Endothelial cell of umbilical vein (primary cell): Measurements from ENCODE around the gene SEPTIN3. TPM values are rescaled to one million over a fixed set of nuclear protein-coding genes. Genes with fewer than 3 reads are reported as not detected.
"Not testable (repeated sequence)": the region's sequence is repeated elsewhere in the genome, so short reads cannot be mapped to it uniquely, and the experiment has no call there.

Source experiments
- BruUV-seq: library from RNA; stranded (reverse); fragments of 400-500 nt; replicated peaks from 2 replicates; lab custom pipeline; 2021; lab: Mats Ljungman, UMichigan
- CTCF ChIA-PET: fragments of 300-600, 350-600 bp; sonication (Branson Sonifier 250); formaldehyde crosslinking; loops from one replicate; lab custom pipeline; 2021; ENCODE audit warnings: antibody characterized with exemption, inconsistent platforms; lab: Charles Lee
- POLR2A ChIA-PET: fragments of 300-600, 350-600 bp; sonication (Branson Sonifier 250); formaldehyde crosslinking; loops from one replicate; lab custom pipeline; 2021; ENCODE audit warnings: antibody characterized with exemption, inconsistent platforms; lab: Charles Lee
- DNase-seq: peaks from one replicate; pipeline ENCODE4 v3.0.0-alpha.2; 2011; ENCODE audit warnings: low read depth, low spot score
- FAIRE-seq: peaks from 2 replicates; lab custom pipeline; 2011; peaks lifted over from hg19 to GRCh38; lab: Jason Lieb, UNC
- H2AFZ ChIP-seq: 2 replicates; pipeline ENCODE4 v1.6.0; 2012; ENCODE audit warnings: low read depth, low read length, control low read depth, inconsistent platforms
- H3K27ac ChIP-seq: 2 replicates; pipeline ENCODE4 v1.5.1; 2011; ENCODE audit warnings: low read depth, mild to moderate bottlenecking, control low read depth, low read length, moderate library complexity; ENCODE audit not compliant: insufficient read depth
- H3K27me3 ChIP-seq, 2 experiments: 2 replicates each; pipeline versions ENCODE4 v1.6.0 to v1.6.1; 2011; ENCODE audit warnings: low read length in 2 of 2, mixed read lengths in 1 of 2; ENCODE audit not compliant: control insufficient read depth in 2 of 2, insufficient read depth in 2 of 2
- H3K36me3 ChIP-seq, 2 experiments: 2 replicates in 1 of 2; 3 replicates in 1 of 2; pipeline ENCODE4 v1.5.1; 2011; ENCODE audit warnings: low read length in 2 of 2, mild to moderate bottlenecking in 1 of 2, moderate library complexity in 1 of 2; ENCODE audit not compliant: control insufficient read depth in 2 of 2, insufficient read depth in 2 of 2; ENCODE audit errors: extremely low read depth in 1 of 2
- H3K4me1 ChIP-seq: 3 replicates; pipeline ENCODE4 v1.5.1; 2011; ENCODE audit warnings: mild to moderate bottlenecking, low read length; ENCODE audit not compliant: control insufficient read depth, insufficient read depth; ENCODE audit errors: extremely low read depth
- H3K4me2 ChIP-seq: 2 replicates; pipeline ENCODE4 v1.6.1; 2011; ENCODE audit warnings: low read length, control low read depth, mixed read lengths; ENCODE audit not compliant: insufficient read depth
- H3K4me3 ChIP-seq, 3 experiments: fragments of 200-600 bp in 1 of 3; sonication (generic), shearing (Covaris generic) in 1 of 3; replicated peaks in 1 of 3; 2 replicates each; pipeline ENCODE4 v1.5.1; 2011 to 2016; ENCODE audit warnings: control low read depth in 3 of 3, low read length in 3 of 3, mild to moderate bottlenecking in 2 of 3, inconsistent platforms in 1 of 3, low read depth in 1 of 3, moderate library complexity in 1 of 3; ENCODE audit not compliant: insufficient read depth in 1 of 3
- H3K79me2 ChIP-seq: 2 replicates; pipeline ENCODE4 v1.6.0; 2012; ENCODE audit warnings: low read length, inconsistent platforms; ENCODE audit not compliant: control insufficient read depth, insufficient read depth
- H3K9ac ChIP-seq: replicated peaks from 2 replicates; pipeline ENCODE3; 2011; ENCODE audit warnings: low read length, control low read depth; ENCODE audit not compliant: insufficient read depth; ENCODE audit errors: extremely low read depth
- H3K9me1 ChIP-seq: replicated peaks from 3 replicates; pipeline ENCODE4 v1.6.0; 2011; ENCODE audit warnings: mild to moderate bottlenecking, low read length; ENCODE audit not compliant: control insufficient read depth, insufficient read depth; ENCODE audit errors: extremely low read depth
- H3K9me3 ChIP-seq: replicated peaks from 2 replicates; pipeline ENCODE4 v1.5.1; 2012; ENCODE audit warnings: low read length, inconsistent platforms; ENCODE audit not compliant: control insufficient read depth, insufficient read depth
- H4K20me1 ChIP-seq: replicated peaks from 2 replicates; pipeline ENCODE3; 2011; ENCODE audit warnings: mild to moderate bottlenecking, low read length; ENCODE audit not compliant: control insufficient read depth, insufficient read depth; ENCODE audit errors: extremely low read depth
- CTCF ChIP-seq, 2 donors: IDR thresholded peaks; 1 replicate in 1 of 2; 2 replicates in 1 of 2; pipeline ENCODE4 v1.5.1; 2011; ENCODE audit warnings: low read length in 2 of 2, mild to moderate bottlenecking in 2 of 2, moderate library complexity in 2 of 2, control low read depth in 1 of 2, inconsistent platforms in 1 of 2, low read depth in 1 of 2; ENCODE audit not compliant: insufficient read depth in 1 of 2; ENCODE audit errors: extremely low read depth in 1 of 2
- EZH2 ChIP-seq: IDR thresholded peaks from 2 replicates; pipeline ENCODE4 v1.6.1; 2012; ENCODE audit warnings: borderline replicate concordance, low read depth, mild to moderate bottlenecking, moderate library complexity, low read length, inconsistent platforms; ENCODE audit not compliant: severe bottlenecking
- FOS ChIP-seq: IDR thresholded peaks from 2 replicates; pipeline ENCODE4 v1.6.1; 2011; ENCODE audit warnings: mild to moderate bottlenecking, low read length, moderate library complexity, borderline replicate concordance; ENCODE audit not compliant: insufficient read depth
- GATA2 ChIP-seq: IDR thresholded peaks from 2 replicates; pipeline ENCODE4 v1.7.0; 2011; ENCODE audit warnings: low read depth, mild to moderate bottlenecking, moderate library complexity, mixed read lengths, low read length; ENCODE audit not compliant: insufficient read length, insufficient read depth
- JUN ChIP-seq: IDR thresholded peaks from 2 replicates; pipeline ENCODE4 v1.6.1; 2011; ENCODE audit warnings: borderline replicate concordance, low read depth; ENCODE audit not compliant: insufficient read length, insufficient read depth
- MAX ChIP-seq: IDR thresholded peaks from 2 replicates; pipeline ENCODE4 v1.6.1; 2011; ENCODE audit not compliant: insufficient read depth, insufficient read length
- MYC ChIP-seq: IDR thresholded peaks from one replicate; pipeline ENCODE4 v1.6.1; 2011; ENCODE audit warnings: mild to moderate bottlenecking, low read depth, low read length
- POLR2A ChIP-seq: IDR thresholded peaks from 2 replicates; pipeline ENCODE4 v1.6.1; 2012; ENCODE audit warnings: low read depth, mild to moderate bottlenecking, control low read depth, low read length
- POLR2AphosphoS5 ChIP-seq: IDR thresholded peaks from 2 replicates; pipeline ENCODE4 v1.6.1; 2012; ENCODE audit warnings: low read depth, mild to moderate bottlenecking, control low read depth, low read length, moderate library complexity; ENCODE audit not compliant: insufficient read depth
- dilution Hi-C: fragments of 300-500 bp; cut with MboI; formaldehyde crosslinking; loops from one replicate; pipeline ENCODE4 v1.15.0; 2019; ENCODE audit warnings: low sequenced_read_pairs; ENCODE audit not compliant: extremely low pct_ligation_motif_present
- intact Hi-C: fragments of 100-400 bp; cut with micrococcal nuclease; formaldehyde crosslinking; loops from one replicate; pipeline ENCODE4 v1.10.0; 2022
- polyA plus RNA-seq, 4 experiments: library from polyadenylated mRNA; depleted of rRNA in 3 of 4; stranded (reverse) in 3 of 4; unstranded in 1 of 4; fragments of >200 nt; gene quantifications; 2 replicates each; pipeline versions ENCODE4 v1.2.1 to v1.2.3, GENCODE V29; 2011 to 2012; ENCODE audit warnings: missing spikeins in 1 of 4
- total RNA-seq: library from RNA; stranded (reverse); gene quantifications from 2 replicates; pipeline ENCODE4 v1.2.3, GENCODE V29; 2021

Gene SEPTIN3
- total and polyA plus RNA-seq, 2 donors (not counting 3 experiments of a cell fraction or from before 2014, with no cell fraction given) = 0.08 to 0.18 TPM

- DNase-seq = no peak
- H3K36me3 ChIP-seq = no peaks in the 10 kb centered on the region
- ChIA-PET POLR2A (interaction anchor here (0.6 kb wide), 1 partner anchor 143 kb away, joined by 3 read pairs; the partner anchor contains the start of gene NDUFA6), CTCF (interaction anchor here (2.4 kb wide), 1 partner anchor 22 kb away, joined by 22 read pairs; the partner anchor contains the start of gene TNFRSF13C)
- H3K9me1 ChIP-seq = no peaks in the 10 kb centered on the region
- no peak overlapping the region for H3K27ac ChIP-seq
- H3K4me2 ChIP-seq = no peak overlapping the region
- FAIRE-seq = no peak
- BruUV-seq = no TSS peak
- no peak for TF ChIP-seq JUN
- TF ChIP-seq MYC = no peak
- no peak for TF ChIP-seq EZH2
- TF ChIP-seq GATA2 = no peak
- TF ChIP-seq POLR2A = no peak
- no peak for TF ChIP-seq POLR2AphosphoS5
- TF ChIP-seq FOS = no peak
- no peak for TF ChIP-seq CTCF (IDR thresholded peaks at IDR 0.05; ENCODE audit: extremely low read depth in 1 of 2, insufficient read depth in 1 of 2, low read depth in 1 of 2, low read length in 2 of 2)
- TF ChIP-seq MAX = no peak
- no peak overlapping the region for H3K4me3 ChIP-seq
- H4K20me1 ChIP-seq = no peaks in the 10 kb centered on the region
- no peak overlapping the region for H2AFZ ChIP-seq
- dilution Hi-C loops = no loop called here
- peaks cover 5% of the 10 kb centered on the region for H3K79me2 ChIP-seq
- H3K27me3 ChIP-seq = no peaks in the 10 kb centered on the region
- peaks cover 32% of the 10 kb centered on the region for H3K4me1 ChIP-seq
- no peaks in the 10 kb centered on the region for H3K9me3 ChIP-seq
- no peak overlapping the region for H3K9ac ChIP-seq
- intact Hi-C loops = no loop called here
These were observed 21.1 kb upstream of the SEPTIN3 start for GRCh38 chr22:41948142-41948541.

- H2AFZ ChIP-seq, intact Hi-C loops, H3K36me3 ChIP-seq, H3K4me2 ChIP-seq, H3K79me2 ChIP-seq, H3K9ac ChIP-seq, H3K27ac ChIP-seq, FAIRE-seq, DNase-seq, H3K27me3 ChIP-seq, H4K20me1 ChIP-seq, POLR2A ChIA-PET, dilution Hi-C loops, H3K9me1 ChIP-seq, H3K9me3 ChIP-seq, H3K4me3 ChIP-seq, BruUV-seq: not testable (repeated sequence)
- peaks cover 24% of the 10 kb centered on the region for H3K4me1 ChIP-seq
- CTCF ChIA-PET = interaction anchor here (0.9 to 2.0 kb wide), 2 partner anchors 8 to 13 kb away, joined by 3 to 7 read pairs; no protein-coding TSS in a partner anchor
These were observed 20.3 kb upstream of the SEPTIN3 start for GRCh38 chr22:41948928-41949296.
